MG63 (cell line): Measurements from ENCODE around the gene CD209. TPM values are rescaled to one million over a fixed set of nuclear protein-coding genes. Genes with fewer than 3 reads are reported as not detected.

ENCODE experiments used
- DNase-seq: peaks from one replicate; pipeline ENCODE4 v3.0.0-alpha.2; 2020
- H3K27me3 ChIP-seq: fragments of 250-450 bp; sonication (Bioruptor Pico); 2 replicates; pipeline ENCODE4 v1.5.1; 2020; ENCODE audit warnings: mild to moderate bottlenecking, moderate library complexity
- H3K36me3 ChIP-seq: fragments of 250-450 bp; sonication (Bioruptor Pico); 2 replicates; pipeline ENCODE4 v1.5.1; 2020; ENCODE audit warnings: mild to moderate bottlenecking, moderate library complexity
- H3K4me3 ChIP-seq: fragments of 250-450 bp; sonication (Bioruptor Pico); 2 replicates; pipeline ENCODE4 v1.5.1; 2020; ENCODE audit warnings: mild to moderate bottlenecking, moderate library complexity
- H3K9me3 ChIP-seq: fragments of 250-450 bp; sonication (Bioruptor Pico); 2 replicates; pipeline ENCODE4 v1.5.1; 2020; ENCODE audit warnings: mild to moderate bottlenecking, moderate library complexity
- total RNA-seq: library from RNA; depleted of rRNA; stranded (reverse); fragments of >200 nt; shearing (Covaris generic); gene quantifications from 2 replicates; pipeline ENCODE4 v1.2.3, GENCODE V29; 2014; ENCODE audit warnings: low replicate concordance

Gene CD209
- total RNA-seq, 1 experiment from 2014 or later: not detected

GRCh38 chr19:7731615-7732014, 15.7 kb downstream of the CD209 start:
- Histone ChIP-seq H3K27me3 (peaks cover 89% of the 10 kb centered on the region), H3K36me3 (no peaks in the 10 kb centered on the region), H3K9me3 (no peaks in the 10 kb centered on the region; the same call in 1 of the 2 replicates), H3K4me3 (no peak overlapping the region)
- DNase-seq: no peak

- Histone ChIP-seq H3K4me3 (no peak overlapping the region), H3K9me3 (no peaks in the 10 kb centered on the region; the same call in 1 of the 2 replicates), H3K27me3 (peaks cover 92% of the 10 kb centered on the region), H3K36me3 (no peaks in the 10 kb centered on the region)
- DNase-seq: no peak
Measured at GRCh38 chr19:7731218-7731595, 16.1 kb downstream of the CD209 start.

- Histone ChIP-seq H3K27me3 (peaks cover 88% of the 10 kb centered on the region), H3K4me3 (no peak overlapping the region), H3K9me3 (no peaks in the 10 kb centered on the region; the same call in 1 of the 2 replicates)
Measured at GRCh38 chr19:7730286-7731217, 16.8 kb downstream of the CD209 start.

GRCh38 chr19:7729831-7730285, 17.5 kb downstream of the CD209 start:
- DNase-seq: no peak
- no peaks in the 10 kb centered on the region; the same call in 1 of the 2 replicates for H3K9me3 ChIP-seq
- H3K4me3 ChIP-seq: no peak overlapping the region
- H3K27me3 ChIP-seq: peaks cover 89% of the 10 kb centered on the region
- no peaks in the 10 kb centered on the region for H3K36me3 ChIP-seq

More at GRCh38 chr19:7730286-7731217, 16.8 kb downstream of the CD209 start:
- H3K36me3 ChIP-seq: no peaks in the 10 kb centered on the region
- DNase-seq: no peak

GRCh38 chr19:7729211-7729610, 18.1 kb downstream of the CD209 start:
- no peak for DNase-seq
- Histone ChIP-seq H3K9me3 (no peaks in the 10 kb centered on the region; the same call in 1 of the 2 replicates), H3K36me3 (no peaks in the 10 kb centered on the region), H3K4me3 (no peak overlapping the region), H3K27me3 (peaks cover 90% of the 10 kb centered on the region)

GRCh38 chr19:7725791-7726190, 21.5 kb downstream of the CD209 start:
- Histone ChIP-seq H3K9me3 (no peaks in the 10 kb centered on the region; the same call in 1 of the 2 replicates), H3K4me3 (no peak overlapping the region), H3K27me3 (peaks cover 94% of the 10 kb centered on the region), H3K36me3 (no peaks in the 10 kb centered on the region)
- DNase-seq: no peak

GRCh38 chr19:7722231-7722651, 25.1 kb downstream of the CD209 start:
- no peaks in the 10 kb centered on the region for H3K9me3 ChIP-seq
- no peak for DNase-seq
- peaks cover 75% of the 10 kb centered on the region for H3K27me3 ChIP-seq

GRCh38 chr19:7720351-7720750, 27.0 kb downstream of the CD209 start:
- Histone ChIP-seq H3K27me3 (peaks cover 64% of the 10 kb centered on the region), H3K4me3 (no peak overlapping the region), H3K9me3 (peaks cover 7% of the 10 kb centered on the region), H3K36me3 (no peaks in the 10 kb centered on the region)
- no peak for DNase-seq

More at GRCh38 chr19:7722231-7722651, 25.1 kb downstream of the CD209 start:
- Histone ChIP-seq H3K4me3 (no peak overlapping the region), H3K36me3 (no peaks in the 10 kb centered on the region)

- Histone ChIP-seq H3K9me3 (peaks cover 7% of the 10 kb centered on the region), H3K27me3 (peaks cover 47% of the 10 kb centered on the region), H3K4me3 (no peak overlapping the region), H3K36me3 (no peaks in the 10 kb centered on the region)
- no peak for DNase-seq
Measured at GRCh38 chr19:7718668-7719067, 28.7 kb downstream of the CD209 start.

- H3K36me3 ChIP-seq: no peaks in the 10 kb centered on the region
- H3K9me3 ChIP-seq: peaks cover 7% of the 10 kb centered on the region
- no peak for DNase-seq
- no peak overlapping the region for H3K4me3 ChIP-seq
- peaks cover 28% of the 10 kb centered on the region for H3K27me3 ChIP-seq
Measured at GRCh38 chr19:7716762-7717161, 30.6 kb downstream of the CD209 start.

GRCh38 chr19:7715671-7716070, 31.7 kb downstream of the CD209 start:
- H3K27me3 ChIP-seq: peaks cover 18% of the 10 kb centered on the region
- DNase-seq: no peak
- H3K36me3 ChIP-seq: no peaks in the 10 kb centered on the region

GRCh38 chr19:7710616-7711015, 36.7 kb downstream of the CD209 start:
- Histone ChIP-seq H3K27me3 (no peaks in the 10 kb centered on the region), H3K36me3 (no peaks in the 10 kb centered on the region), H3K9me3 (no peaks in the 10 kb centered on the region), H3K4me3 (no peak overlapping the region)
- no peak for DNase-seq

More at GRCh38 chr19:7715671-7716070, 31.7 kb downstream of the CD209 start:
- H3K4me3 ChIP-seq: no peak overlapping the region
- peaks cover 7% of the 10 kb centered on the region for H3K9me3 ChIP-seq

- Histone ChIP-seq H3K27me3 (no peaks in the 10 kb centered on the region), H3K9me3 (no peaks in the 10 kb centered on the region), H3K36me3 (no peaks in the 10 kb centered on the region), H3K4me3 (no peak overlapping the region)
- DNase-seq: no peak
Measured at GRCh38 chr19:7709932-7710460, 37.3 kb downstream of the CD209 start.

GRCh38 chr19:7706955-7707456, 40.3 kb downstream of the CD209 start:
- Histone ChIP-seq H3K9me3 (no peaks in the 10 kb centered on the region), H3K4me3 (no peak overlapping the region), H3K27me3 (peaks cover 21% of the 10 kb centered on the region), H3K36me3 (no peaks in the 10 kb centered on the region)
- no peak for DNase-seq

- no peak for DNase-seq
- no peaks in the 10 kb centered on the region for H3K9me3 ChIP-seq
- H3K27me3 ChIP-seq: peaks cover 21% of the 10 kb centered on the region
- no peak overlapping the region for H3K4me3 ChIP-seq
- no peaks in the 10 kb centered on the region for H3K36me3 ChIP-seq
Measured at GRCh38 chr19:7706188-7706954, 41.0 kb downstream of the CD209 start.

GRCh38 chr19:7705387-7706187, 41.7 kb downstream of the CD209 start:
- Histone ChIP-seq H3K27me3 (peaks cover 21% of the 10 kb centered on the region), H3K4me3 (no peak overlapping the region), H3K36me3 (no peaks in the 10 kb centered on the region), H3K9me3 (no peaks in the 10 kb centered on the region)
- no peak for DNase-seq
